Fibroblast of lung (primary cell): ENCODE results near the gene PRKCH. TPM values are rescaled to one million over a fixed set of nuclear protein-coding genes. Genes with fewer than 3 reads are reported as not detected.
A peak's percentile ranks its signal among the peaks of the same experiment; 100 is the strongest.

Source experiments
- DNase-seq, 2 donors: peaks; one replicate each; pipeline versions ENCODE4 v3.0.0 to v3.0.0-alpha.2; 2010; ENCODE audit warnings: low read depth in 2 of 2
- H2AFZ ChIP-seq: 2 replicates; pipeline ENCODE4 v1.5.1; 2012; ENCODE audit warnings: low read length, control low read depth, inconsistent platforms
- H3K27ac ChIP-seq: 2 replicates; pipeline ENCODE4 v1.5.1; 2011; ENCODE audit warnings: low read length, control low read depth; ENCODE audit not compliant: insufficient read depth
- H3K27me3 ChIP-seq: 2 replicates; pipeline ENCODE4 v1.5.1; 2011; ENCODE audit warnings: mild to moderate bottlenecking, low read length; ENCODE audit not compliant: control insufficient read depth, insufficient read depth
- H3K36me3 ChIP-seq: 2 replicates; pipeline ENCODE4 v1.5.1; 2011; ENCODE audit warnings: low read length; ENCODE audit not compliant: control insufficient read depth, insufficient read depth
- H3K4me1 ChIP-seq: 2 replicates; pipeline ENCODE4 v1.5.1; 2011; ENCODE audit warnings: low read length; ENCODE audit not compliant: control insufficient read depth, insufficient read depth; ENCODE audit errors: extremely low read depth
- H3K4me2 ChIP-seq: 2 replicates; pipeline ENCODE4 v1.5.1; 2011; ENCODE audit warnings: low read length, control low read depth; ENCODE audit not compliant: insufficient read depth; ENCODE audit errors: extremely low read depth
- H3K4me3 ChIP-seq, 4 experiments: fragments of 200-600 bp in 1 of 4; sonication (generic) in 1 of 4; replicated peaks in 1 of 4; 2 replicates each; pipeline ENCODE4 v1.5.1; 2011 to 2016; ENCODE audit warnings: low read length in 4 of 4, low read depth in 3 of 4, mild to moderate bottlenecking in 3 of 4, control low read depth in 2 of 4, inconsistent platforms in 1 of 4, mixed read lengths in 1 of 4; ENCODE audit not compliant: insufficient read depth in 1 of 4; ENCODE audit errors: control extremely low read depth in 1 of 4
- H3K79me2 ChIP-seq: 2 replicates; pipeline ENCODE4 v1.5.1; 2012; ENCODE audit warnings: mild to moderate bottlenecking, low read length, inconsistent platforms; ENCODE audit not compliant: control insufficient read depth, insufficient read depth
- H3K9ac ChIP-seq: 2 replicates; pipeline ENCODE4 v1.5.1; 2011; ENCODE audit warnings: mild to moderate bottlenecking, low read length, control low read depth; ENCODE audit not compliant: insufficient read depth
- H3K9me3 ChIP-seq: 2 replicates; pipeline ENCODE4 v1.5.1; 2012; ENCODE audit warnings: low read depth, low read length; ENCODE audit not compliant: control insufficient read depth, insufficient read depth
- H4K20me1 ChIP-seq: 2 replicates; pipeline ENCODE4 v1.5.1; 2011; ENCODE audit warnings: low read length; ENCODE audit not compliant: control insufficient read depth, insufficient read depth; ENCODE audit errors: extremely low read depth
- EZH2 ChIP-seq: IDR thresholded peaks from 2 replicates; pipeline ENCODE4 v1.5.1; 2012; ENCODE audit warnings: low read length, control low read depth, mild to moderate bottlenecking; ENCODE audit errors: missing control alignments
- polyA plus RNA-seq, 2 donors: library from polyadenylated mRNA; depleted of rRNA in 1 of 2; stranded (reverse) in 1 of 2; unstranded in 1 of 2; fragments of >200 nt; gene quantifications; 2 replicates each; pipeline ENCODE4 v1.2.1, GENCODE V29; 2011 to 2012; ENCODE audit warnings: missing spikeins in 1 of 2
- total RNA-seq: library from RNA; depleted of rRNA; stranded (reverse); fragments of >200 nt; gene quantifications from 2 replicates; pipeline ENCODE4 v1.2.1, GENCODE V29; 2014
- TF ChIP-seq, protein P1 (sequence below), 2 donors: IDR thresholded peaks in 1 of 2; conservative IDR thresholded peaks in 1 of 2; 1 replicate in 1 of 2; 2 replicates in 1 of 2; pipeline ENCODE4 v1.5.1; 2011 to 2012; ENCODE audit warnings: low read length in 2 of 2, control low read depth in 1 of 2, inconsistent platforms in 1 of 2, low read depth in 1 of 2, mild to moderate bottlenecking in 1 of 2

PRKCH gene
- total and polyA plus RNA-seq, 2 donors (not counting 1 experiment from before 2014, with no cell fraction given) = 2.9 to 5.4 TPM

DNA sequence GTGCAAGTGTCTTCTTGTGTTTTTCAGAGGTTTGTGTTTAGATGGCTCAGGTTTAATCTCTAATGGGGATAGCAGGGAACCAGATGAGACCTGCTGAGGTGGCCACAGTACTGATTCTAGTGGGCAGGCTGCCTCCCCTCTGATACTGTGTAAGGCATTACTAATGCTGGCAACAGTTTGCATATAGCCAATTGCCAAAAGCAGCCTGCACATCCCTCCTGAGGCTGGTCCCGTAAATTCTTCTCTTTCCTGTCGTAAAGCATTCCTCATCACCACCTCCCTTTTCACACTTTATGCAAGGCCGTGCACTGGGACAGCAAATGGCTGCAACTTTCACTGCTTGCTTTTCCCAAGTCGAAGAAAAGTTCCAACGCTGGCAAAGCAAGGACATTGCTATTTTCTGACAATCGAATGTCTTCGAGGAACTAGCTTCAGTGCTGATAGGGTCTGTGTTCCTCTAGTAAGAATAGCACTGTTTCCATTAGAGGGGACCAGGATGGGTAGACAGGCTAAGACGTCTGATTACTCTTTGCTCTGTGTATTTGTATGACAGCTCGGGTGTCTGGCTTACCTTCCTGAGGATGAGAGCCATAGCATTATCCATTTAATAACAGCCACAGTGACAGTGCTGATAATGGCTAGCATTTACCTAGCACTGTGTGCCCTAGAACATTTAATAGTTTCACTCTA lies 195.7 kb downstream of the PRKCH start:
- DNase-seq = peak in 1 of 2 donors; percentile 68
- H3K4me1 ChIP-seq = peaks cover 9% of the 10 kb centered on the region
- no peaks in the 10 kb centered on the region for H3K27me3 ChIP-seq
- H3K36me3 ChIP-seq = no peaks in the 10 kb centered on the region
- TF ChIP-seq EZH2 = no peak
- TF ChIP-seq, protein P1, sequence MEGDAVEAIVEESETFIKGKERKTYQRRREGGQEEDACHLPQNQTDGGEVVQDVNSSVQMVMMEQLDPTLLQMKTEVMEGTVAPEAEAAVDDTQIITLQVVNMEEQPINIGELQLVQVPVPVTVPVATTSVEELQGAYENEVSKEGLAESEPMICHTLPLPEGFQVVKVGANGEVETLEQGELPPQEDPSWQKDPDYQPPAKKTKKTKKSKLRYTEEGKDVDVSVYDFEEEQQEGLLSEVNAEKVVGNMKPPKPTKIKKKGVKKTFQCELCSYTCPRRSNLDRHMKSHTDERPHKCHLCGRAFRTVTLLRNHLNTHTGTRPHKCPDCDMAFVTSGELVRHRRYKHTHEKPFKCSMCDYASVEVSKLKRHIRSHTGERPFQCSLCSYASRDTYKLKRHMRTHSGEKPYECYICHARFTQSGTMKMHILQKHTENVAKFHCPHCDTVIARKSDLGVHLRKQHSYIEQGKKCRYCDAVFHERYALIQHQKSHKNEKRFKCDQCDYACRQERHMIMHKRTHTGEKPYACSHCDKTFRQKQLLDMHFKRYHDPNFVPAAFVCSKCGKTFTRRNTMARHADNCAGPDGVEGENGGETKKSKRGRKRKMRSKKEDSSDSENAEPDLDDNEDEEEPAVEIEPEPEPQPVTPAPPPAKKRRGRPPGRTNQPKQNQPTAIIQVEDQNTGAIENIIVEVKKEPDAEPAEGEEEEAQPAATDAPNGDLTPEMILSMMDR (conservative IDR thresholded peaks at IDR 0.05 in 1 of 2, IDR thresholded peaks at IDR 0.05 in 1 of 2; ENCODE audit: low read depth in 1 of 2, low read length in 2 of 2) = no peak
- H2AFZ ChIP-seq = no peak overlapping the region
- H3K79me2 ChIP-seq = no peaks in the 10 kb centered on the region
- no peaks in the 10 kb centered on the region for H4K20me1 ChIP-seq
- H3K9ac ChIP-seq = no peak overlapping the region
- no peak overlapping the region for H3K27ac ChIP-seq
- no peaks in the 10 kb centered on the region for H3K9me3 ChIP-seq
- no peak overlapping the region for H3K4me3 ChIP-seq
- H3K4me2 ChIP-seq = no peak overlapping the region

DNA sequence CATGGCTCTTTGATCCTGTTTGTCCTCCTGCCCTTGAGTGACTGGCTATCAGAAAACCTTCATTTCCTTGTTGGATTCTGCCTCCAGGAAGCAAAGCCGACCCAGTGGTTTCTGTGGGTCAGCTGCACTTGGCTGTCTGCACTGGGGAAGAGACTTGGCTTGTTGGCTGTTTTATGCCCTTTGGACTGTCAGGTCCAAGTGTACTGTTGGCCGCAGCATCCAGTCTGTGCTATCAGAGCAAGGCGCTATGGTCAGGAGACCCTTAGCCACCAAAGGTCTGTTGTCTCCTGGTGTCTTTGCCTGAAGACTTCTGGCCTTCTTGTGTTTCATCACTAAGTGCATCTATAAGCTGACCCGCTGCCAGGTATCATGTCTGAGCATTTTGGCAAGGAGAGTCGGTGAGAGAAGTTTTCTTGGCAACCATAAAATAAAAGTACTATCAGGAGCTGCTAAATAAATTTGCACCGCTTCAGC lies 196.6 kb downstream of the PRKCH start:
- H4K20me1 ChIP-seq = no peaks in the 10 kb centered on the region
- H2AFZ ChIP-seq = no peak overlapping the region
- no peak for TF ChIP-seq EZH2
- TF ChIP-seq, protein P1 (conservative IDR thresholded peaks at IDR 0.05 in 1 of 2, IDR thresholded peaks at IDR 0.05 in 1 of 2; ENCODE audit: low read depth in 1 of 2, low read length in 2 of 2) = no peak
- H3K9me3 ChIP-seq = no peaks in the 10 kb centered on the region
- H3K79me2 ChIP-seq = no peaks in the 10 kb centered on the region
- H3K36me3 ChIP-seq = no peaks in the 10 kb centered on the region
- H3K27me3 ChIP-seq = no peaks in the 10 kb centered on the region
- H3K27ac ChIP-seq = no peak overlapping the region
- H3K9ac ChIP-seq = no peak overlapping the region
- no peak for DNase-seq
- no peak overlapping the region for H3K4me2 ChIP-seq
- H3K4me1 ChIP-seq = peaks cover 7% of the 10 kb centered on the region
- H3K4me3 ChIP-seq = no peak overlapping the region

DNA sequence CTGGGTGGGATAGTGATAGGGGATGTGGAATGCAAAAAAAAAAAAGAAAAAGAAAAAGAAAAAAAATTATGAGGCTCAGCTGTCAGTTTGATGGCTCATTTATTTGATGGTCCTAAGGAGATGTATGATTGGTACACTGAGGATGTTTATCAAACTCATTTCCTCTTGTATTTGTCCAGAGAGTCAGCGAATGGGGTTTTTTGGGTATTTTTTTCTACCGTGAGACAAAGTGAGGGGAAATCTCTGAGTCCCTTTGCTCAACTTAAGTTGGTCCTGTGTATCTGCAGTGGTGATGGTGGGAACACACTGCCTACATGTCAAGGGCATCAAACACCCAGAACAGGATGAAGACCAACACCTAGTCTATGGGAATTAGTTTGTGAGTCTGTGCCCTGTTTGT lies 197.0 kb downstream of the PRKCH start:
- H3K36me3 ChIP-seq = no peaks in the 10 kb centered on the region
- H3K79me2 ChIP-seq = no peaks in the 10 kb centered on the region
- no peak for DNase-seq
- no peak overlapping the region for H3K9ac ChIP-seq
- peaks cover 7% of the 10 kb centered on the region for H3K4me1 ChIP-seq
- TF ChIP-seq, protein P1 (conservative IDR thresholded peaks at IDR 0.05 in 1 of 2, IDR thresholded peaks at IDR 0.05 in 1 of 2; ENCODE audit: low read depth in 1 of 2, low read length in 2 of 2) = no peak
- no peak for TF ChIP-seq EZH2
- no peak overlapping the region for H2AFZ ChIP-seq
- no peak overlapping the region for H3K4me3 ChIP-seq
- H3K4me2 ChIP-seq = no peak overlapping the region
- H3K27me3 ChIP-seq = no peaks in the 10 kb centered on the region
- H3K9me3 ChIP-seq = no peaks in the 10 kb centered on the region
- no peak overlapping the region for H3K27ac ChIP-seq
- no peaks in the 10 kb centered on the region for H4K20me1 ChIP-seq
